SIG-M5 treated with dmso at 0.1 percent for 504 hours (cell line): ENCODE measurements around the gene IL17RB.

Source experiments
- DNase-seq: peaks from one replicate; lab custom pipeline; 2025; ENCODE audit not compliant: unreplicated experiment; lab: John Stamatoyannopoulos, UW

The IL17RB gene

DNA sequence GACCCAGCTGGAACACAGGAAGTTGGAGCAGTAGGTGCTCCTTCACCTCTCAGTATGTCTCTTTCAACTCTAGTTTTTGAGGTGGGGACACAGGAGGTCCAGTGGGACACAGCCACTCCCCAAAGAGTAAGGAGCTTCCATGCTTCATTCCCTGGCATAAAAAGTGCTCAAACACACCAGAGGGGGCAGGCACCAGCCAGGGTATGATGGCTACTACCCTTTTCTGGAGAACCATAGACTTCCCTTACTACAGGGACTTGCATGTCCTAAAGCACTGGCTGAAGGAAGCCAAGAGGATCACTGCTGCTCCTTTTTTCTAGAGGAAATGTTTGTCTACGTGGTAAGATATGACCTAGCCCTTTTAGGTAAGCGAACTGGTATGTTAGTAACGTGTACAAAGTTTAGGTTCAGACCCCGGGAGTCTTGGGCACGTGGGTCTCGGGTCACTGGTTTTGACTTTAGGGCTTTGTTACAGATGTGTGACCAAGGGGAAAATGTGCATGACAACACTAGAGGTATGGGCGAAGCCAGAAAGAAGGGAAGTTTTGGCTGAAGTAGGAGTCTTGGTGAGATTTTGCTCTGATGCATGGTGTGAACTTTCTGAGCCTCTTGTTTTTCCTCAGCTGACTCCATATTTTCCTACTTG, 11.9 kb downstream of the IL17RB start:
- no peak for DNase-seq

DNA sequence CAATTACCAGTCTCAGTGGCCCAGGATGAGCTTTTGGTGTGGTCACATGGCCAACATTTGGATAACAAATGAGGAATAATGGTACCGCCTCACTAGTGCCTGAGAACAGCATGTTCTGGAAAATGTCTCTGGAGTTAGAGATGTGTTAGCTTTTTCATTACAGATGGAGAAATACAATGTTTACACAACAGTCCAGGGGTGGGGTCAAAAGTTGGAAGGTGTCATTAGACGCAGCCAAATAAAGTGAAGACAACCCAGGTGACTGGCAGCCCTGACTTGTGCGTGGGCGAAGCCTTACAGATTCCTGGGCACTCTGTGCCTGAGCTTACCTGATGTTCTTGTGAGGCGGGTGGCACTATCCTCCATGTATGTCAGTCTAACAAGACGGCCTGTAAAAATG, 12.8 kb downstream of the IL17RB start:
- DNase-seq, result no peak

DNA sequence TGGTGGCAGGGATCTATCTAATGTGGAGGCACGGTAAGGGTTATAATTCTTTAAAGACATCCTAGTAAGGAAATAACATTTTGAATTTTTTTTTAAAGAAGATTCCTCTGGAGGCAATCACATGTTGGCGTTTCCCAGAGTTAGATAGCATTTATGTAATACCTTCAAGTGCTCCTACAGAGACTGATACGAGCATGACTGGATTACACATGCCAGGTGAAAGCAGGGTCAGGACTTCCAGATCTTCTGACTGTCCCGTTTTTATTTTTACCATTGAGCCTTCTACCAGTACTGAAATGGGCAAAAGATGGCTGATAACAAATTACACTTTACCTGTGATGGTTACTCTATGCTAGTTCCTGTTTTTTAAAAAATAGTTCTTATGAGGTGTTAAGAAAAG, 13.8 kb downstream of the IL17RB start:
- no peak for DNase-seq

DNA sequence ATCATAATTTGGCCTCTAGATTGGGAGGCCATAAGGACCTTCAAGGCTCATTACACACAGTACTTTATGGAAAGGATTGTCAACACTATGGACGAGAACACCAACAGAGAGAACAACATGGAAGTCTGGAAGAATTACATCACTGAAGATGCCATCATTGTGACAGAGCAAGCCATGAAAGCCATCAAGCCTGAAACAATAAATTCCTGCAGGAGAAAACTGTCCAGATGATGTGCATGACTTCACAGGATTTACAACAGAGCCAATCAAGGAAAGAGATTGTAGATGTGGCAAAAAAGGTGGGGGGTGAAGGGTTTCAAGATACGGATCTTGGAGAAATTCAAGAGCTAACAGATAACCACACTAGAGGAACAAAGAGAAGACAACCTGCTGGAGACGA, 15.9 kb downstream of the IL17RB start:
- DNase-seq, result no peak

DNA sequence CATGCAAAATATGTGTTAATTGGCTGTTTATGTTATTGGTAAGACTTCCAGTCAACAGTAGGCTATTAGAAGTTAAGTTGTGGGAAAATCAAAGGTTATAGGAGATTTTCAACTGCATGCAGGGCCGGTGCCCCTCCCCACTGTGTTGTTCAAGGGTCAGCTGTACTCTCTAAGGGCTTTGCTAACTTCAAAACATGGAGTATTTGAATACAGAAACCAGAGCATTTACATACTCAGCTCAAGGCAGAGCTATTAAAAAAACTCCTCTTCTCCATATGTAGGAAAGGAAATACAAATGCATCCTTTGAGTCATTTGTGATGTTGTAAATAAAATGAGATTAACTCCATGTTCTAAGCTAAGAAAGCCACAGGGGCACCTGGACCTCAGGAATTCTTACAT, 16.8 kb downstream of the IL17RB start:
- no peak for DNase-seq

DNA sequence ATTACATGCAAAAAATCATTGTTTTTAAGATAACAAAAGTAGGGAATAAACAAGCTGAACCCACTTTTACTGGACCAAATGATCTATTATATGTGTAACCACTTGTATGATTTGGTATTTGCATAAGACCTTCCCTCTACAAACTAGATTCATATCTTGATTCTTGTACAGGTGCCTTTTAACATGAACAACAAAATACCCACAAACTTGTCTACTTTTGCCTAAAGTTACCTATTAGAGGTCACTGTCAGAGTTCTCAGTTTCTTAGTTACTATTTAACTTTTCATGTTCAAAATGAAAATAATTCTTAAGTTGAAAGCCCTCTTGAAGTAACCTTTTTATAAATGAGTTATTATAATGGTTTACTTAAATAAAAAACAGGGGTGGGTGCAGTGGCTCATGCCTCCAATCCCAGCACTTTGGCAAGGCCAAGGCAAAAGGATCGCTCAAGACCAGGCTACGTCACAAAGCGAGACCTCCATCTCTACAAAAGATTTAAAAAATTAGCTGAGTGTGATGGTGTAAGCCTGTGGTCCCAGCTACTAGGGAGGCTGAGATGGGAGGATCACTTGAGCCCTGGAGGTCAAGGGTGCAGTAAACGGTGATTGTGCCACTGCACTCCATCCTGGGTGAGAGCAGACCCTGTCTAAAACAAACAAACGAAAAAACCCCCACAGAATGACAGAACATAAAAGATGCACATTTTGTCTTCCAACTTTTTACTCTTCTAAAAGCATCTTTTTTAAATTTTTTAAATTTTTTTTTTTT, 19.5 kb downstream of the IL17RB start:
- no peak for DNase-seq

DNA sequence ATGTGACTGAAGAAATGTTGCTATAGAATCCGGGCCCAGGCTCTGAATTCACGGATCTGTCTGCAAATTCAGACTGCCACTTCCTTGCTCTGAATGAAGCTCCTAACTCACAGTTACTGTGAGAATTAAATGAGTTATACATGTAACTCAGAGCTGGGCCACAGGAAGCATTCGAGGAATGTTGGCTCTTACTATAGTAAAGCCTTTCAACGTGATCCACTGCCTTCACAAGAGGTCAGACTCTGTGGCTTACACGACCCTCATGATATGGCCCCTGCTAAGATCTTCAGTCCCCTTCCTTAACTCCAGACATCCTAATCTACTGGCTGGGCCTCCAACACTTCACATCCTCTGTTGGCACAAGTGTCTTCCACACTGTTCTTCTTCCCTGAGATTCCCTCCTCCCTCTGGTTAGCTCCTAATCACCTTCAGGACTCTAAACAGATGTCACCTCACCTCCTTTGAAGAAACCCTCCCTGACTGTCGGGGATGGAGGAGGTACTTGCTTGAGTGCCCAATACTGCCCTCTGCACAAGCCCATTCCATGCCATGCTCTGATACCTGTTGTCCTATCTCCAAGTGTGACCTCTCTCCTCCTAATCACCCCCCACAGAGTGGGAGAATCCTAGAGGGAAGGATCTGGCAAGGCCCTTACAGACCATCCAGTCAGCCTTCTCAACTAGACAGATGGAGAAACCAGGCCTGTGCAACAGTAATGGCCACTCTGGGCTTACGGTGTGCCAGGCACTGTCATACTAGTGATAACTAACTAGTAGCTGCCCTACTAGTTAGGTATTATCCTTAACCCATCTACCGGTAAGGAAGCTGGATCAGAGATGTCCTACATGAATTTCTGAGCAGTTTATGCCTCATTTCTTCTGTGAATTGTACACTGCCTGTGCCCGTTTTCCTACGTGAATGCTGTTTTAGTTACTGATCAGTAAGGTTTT, 34.3 kb downstream of the IL17RB start:
- DNase-seq, result no peak

DNA sequence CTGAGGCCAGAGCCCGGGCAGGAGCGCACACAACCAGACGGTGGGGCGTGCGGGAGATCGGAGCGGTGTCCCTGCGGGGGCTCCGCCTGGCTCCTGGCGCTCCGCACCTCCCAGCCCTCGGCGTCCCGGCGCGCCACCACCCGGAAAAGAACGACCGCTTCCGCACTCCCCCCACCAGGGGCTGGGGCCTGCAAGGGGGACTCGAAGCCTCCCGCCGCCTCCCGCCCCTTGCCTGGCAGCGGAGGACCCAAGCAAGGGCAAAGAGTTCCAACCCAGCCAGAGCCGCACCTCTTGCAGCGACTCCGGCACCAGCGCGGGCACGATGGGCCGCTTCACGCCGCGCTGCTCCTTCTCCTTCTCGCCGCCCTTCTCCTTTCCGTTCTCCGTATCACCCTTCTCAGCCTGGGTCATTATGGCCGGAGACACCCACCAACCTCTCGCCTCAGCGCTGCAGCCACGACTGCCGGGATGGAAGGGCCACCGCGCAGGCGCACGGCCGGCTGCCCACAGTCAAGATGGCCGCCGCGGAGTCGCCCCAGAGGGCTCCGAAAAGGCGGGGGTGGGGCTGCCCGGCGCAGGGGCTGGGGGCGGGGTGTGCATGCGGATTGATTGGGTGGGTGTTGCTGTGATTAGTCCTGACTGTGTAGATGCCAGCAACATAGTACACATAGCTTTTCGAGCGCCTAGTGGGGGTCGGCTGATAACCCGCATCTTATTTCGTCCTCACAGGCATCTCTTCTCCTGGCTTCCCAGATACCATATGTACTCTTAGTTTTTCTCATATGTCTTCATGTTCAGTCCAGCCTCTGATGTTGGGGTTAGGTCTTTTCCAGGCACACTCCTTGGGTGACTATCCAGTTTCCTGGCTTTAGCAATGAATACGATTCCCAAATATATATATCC, 35.6 kb downstream of the IL17RB start, which contains the start of gene ACTR8:
TSS of gene ACTR8 (minus strand) at position 462 of the 903 bp plus-strand sequence. CDS start at position 411, 51 bp downstream.
- peak; percentile 76 for DNase-seq

DNA sequence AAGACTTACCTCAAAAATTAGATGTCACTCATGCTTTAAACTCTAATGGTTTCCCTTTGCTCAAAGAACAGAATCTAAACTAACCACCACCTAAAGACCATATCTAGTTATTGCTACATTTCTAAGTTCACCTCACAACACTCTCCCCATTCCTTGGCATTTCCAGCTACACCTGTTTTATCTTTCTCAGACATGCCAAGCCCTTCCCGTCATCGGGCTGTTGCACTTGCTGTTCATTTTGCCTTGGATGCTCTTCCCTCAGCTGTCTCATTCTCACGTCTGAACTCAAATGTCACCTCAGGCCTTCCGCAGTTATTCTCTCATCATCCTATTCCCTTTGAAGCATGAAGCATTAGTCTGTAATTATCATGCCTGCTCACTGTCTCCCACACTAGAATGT, 36.6 kb downstream of the IL17RB start:
- no peak for DNase-seq

DNA sequence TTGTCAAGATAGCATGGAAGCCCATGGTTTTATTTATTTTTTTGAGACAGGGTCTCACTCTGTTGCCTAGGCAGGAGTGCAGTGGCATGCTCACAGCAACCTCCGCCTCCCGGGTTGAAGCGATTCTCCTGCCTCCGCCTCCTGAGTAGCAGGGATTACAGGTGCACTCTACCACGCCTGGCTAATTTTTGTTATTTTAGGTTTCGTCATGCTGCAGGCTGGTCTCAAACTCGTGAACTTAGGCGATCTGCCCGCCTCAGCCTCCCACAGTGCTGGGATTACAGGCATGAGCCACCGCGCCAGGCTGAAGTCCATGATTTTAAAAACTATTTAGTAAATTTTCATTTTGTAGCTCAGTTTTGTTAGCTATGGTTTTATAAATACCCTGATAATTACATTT, 38.3 kb downstream of the IL17RB start:
- DNase-seq, result no peak

DNA sequence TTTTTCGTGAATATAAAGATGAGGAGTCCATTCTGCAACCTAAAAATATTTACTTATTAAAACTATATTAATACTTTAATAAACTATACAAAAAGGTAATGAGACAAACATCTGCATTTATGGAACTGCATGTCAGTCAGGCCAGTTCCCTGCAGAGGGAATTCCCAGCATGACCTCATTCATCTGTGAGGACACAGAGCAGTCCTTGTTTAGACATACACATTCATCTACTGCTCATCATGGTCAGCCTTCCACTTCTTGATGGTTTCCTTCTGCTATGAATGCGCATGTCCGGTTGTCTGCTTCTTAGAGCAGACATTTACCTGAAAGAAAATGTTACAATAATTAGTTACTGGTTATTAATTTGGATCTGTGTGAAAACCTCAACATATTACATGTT, 38.9 kb downstream of the IL17RB start:
- DNase-seq, result no peak

DNA sequence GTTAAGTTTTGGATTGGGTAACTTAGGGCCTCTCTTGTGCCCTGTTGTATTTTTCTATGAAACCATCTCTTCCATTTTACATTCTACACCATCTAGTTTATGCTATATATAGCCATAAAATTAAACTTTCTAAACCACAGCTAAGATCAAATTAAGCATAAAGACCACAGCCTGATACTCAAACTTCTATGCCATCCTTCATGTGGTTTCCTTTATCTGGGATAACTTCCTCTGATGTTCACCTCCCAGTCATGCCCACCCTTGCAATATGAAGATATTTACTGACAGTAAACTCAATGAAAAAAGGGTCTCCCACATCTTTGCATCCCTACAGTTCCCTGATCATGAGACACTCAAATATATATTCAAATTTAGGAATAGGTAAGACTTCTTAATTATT, 41.1 kb downstream of the IL17RB start:
- DNase-seq, result no peak

DNA sequence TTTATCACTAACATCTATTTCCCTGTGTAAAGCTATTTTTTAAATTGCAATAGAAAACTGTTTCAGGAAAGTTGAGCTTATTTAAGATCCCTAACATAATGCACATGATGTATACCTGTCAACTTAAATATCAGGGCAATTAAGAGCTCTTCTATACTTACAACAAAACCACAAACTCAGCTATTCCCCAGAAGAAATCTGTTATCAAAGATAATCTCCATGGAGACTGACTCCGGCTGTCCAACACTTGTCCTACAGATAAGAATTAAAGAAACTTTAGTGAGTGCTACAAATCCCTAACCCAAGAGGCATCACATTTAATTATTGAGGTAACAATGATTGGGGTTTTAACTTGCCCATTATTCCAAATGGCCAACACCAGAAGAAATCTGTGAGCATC, 41.9 kb downstream of the IL17RB start:
- DNase-seq, result no peak

DNA sequence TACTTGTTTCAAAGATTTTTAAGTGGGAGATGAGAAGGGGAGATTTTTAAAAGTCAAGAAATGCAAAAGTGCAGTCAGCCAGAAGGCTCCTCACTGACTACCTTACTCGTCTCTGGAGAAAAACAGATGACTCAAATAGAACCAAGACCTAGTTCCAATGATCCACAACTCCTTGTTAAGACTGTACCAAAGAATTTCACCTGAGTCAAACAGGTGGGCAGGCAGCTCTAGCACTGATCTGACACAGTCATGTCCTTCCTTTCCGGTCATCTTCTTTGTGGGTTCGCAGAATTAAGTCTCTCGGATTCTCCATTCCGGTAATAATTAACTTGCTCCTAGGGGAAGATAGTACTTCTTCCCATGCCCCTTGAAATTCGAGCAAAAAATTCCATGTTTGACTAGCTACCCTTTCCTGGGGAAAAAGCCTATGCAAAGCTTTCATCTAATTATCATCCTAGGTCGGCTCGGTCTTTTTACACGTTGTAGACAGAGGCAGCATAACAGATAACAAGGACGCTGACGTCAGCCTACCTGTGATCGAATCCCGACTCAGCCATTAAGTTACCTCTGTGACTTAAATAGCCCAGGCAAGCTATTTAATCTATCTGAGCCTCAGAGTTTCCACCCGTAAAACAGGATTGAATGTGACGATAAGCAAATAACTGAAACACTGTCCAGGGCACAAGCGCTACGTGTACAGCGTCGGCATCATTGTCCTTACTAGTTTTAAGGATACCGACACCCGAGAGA, 44.5 kb downstream of the IL17RB start:
- no peak for DNase-seq

DNA sequence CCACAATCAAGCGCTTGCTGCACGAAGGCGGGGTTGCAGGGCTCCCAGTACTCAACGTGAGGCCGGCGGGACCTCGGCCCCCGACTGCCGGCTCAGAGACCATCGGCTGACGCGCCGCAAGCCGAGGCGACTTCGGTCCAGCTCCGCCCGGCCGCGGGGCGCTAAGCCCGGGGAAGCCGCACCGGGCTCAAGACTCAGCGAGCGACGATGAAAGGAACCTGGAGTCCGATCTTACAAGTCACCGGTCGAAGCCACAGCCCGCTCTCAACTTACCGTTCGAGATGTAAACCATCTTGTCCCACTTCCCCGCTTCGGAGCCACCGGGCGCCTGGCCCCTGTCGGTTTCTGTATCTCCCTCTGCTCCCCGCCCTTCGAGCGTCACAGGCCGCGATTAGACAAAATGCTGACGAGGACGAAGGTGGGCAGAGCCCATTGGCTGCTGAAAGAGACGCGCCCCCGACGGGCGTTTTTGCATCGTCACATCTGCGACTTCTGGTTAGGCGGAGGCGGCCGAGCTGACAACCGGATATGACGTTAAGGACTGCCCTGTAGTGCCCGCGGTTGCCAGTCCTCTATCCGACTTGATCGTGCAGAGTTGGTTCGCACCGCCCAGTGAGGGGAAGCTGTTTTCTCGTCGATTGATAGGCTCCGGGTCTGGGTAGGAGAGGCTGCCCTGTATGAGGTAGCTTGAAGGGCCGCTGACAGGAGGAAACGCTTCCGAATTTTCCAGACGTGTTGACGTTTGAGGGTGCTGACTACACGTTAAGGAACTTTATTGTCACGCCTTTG, 45.3 kb downstream of the IL17RB start, which contains the start of gene SELENOK:
TSS of gene SELENOK (minus strand) at position 363 of the 789 bp plus-strand sequence.
- DNase-seq, result peak; percentile 99

DNA sequence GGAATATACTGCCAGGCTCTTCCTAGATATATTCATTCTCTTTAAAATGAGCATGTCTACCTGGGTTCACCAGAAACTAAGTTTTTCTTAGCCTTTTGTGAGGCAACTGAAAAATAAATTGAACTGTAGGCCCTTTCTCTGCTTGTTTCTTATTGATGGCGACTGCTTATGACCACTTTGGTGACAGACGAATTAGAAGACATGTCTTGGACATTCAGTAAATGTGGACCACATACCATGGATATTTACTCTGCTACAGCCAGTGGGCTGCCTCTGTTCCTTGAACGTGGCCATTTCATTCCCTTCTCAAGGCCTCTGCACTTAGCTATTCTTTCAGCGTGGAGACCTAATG, 45.9 kb downstream of the IL17RB start:
- DNase-seq, result no peak

DNA sequence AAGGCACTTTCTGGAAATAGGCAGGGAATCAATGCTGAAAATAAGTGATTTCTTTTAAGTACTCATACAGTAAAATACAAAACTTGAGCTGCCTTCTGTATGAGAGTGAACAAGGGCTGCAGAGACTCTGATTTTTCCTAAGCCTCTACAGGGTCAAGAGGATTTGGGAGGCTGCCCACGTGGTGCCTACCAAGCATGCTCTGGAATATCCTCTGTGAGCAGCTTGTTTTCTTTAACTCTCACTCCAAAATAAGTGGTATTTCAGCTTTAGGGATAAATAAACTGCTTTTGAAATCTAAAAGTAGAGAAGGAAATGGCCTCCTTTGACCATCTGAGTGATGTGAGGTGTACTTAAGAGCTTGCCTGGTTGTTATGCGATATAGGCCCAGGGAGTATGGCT, 53.4 kb downstream of the IL17RB start:
- no peak for DNase-seq

DNA sequence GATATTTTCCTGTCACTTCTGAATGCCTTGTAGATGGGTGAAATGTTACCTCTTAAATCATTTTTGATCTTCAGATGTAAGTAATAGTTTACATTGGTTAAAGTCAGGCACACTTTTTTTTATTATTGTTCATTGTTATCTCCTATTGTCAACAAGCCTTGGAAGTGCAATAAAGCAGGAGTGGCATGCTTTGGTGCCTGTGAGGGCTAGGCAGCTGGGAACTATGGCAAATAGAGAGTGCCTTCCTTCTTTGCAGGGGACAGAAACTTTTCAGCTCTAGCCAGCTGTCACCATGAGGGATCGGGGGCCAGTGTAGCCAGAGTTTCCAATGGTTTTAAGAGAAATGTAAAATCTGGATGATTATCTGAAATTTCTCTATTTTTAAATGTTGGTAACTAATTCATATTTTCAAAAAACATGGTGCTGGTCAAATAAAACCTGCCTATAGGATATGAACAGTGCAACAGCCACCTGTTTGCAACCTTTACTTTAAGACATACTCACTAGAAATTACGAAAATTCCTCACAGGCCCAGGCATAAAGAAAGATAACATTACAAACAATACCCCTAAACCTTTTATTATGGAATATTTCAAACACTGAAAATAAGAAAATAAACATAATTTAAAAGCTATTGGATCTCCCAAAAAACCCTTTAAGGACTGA, 54.4 kb downstream of the IL17RB start:
- DNase-seq, result no peak

DNA sequence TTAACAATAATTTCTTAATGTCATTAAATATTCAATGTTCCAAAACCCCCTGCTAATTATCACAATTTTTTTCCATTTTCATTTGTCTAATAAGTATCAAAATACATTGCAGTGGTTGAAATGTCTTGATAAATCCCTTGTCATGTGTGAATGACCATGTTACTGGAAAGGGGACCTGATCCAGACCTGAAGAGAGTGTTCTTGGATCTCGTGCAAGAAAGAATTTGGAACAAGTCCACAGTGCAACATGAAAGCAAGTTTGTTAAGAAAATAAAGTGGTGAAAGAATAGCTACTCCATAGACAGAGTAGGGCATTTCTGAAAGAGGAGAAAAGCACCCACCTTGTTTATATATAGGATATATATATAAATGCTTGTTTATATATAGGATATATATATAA, 55.7 kb downstream of the IL17RB start:
- no peak for DNase-seq
